ENCODE measurements around the gene IGDCC3.

Gene IGDCC3

DNA sequence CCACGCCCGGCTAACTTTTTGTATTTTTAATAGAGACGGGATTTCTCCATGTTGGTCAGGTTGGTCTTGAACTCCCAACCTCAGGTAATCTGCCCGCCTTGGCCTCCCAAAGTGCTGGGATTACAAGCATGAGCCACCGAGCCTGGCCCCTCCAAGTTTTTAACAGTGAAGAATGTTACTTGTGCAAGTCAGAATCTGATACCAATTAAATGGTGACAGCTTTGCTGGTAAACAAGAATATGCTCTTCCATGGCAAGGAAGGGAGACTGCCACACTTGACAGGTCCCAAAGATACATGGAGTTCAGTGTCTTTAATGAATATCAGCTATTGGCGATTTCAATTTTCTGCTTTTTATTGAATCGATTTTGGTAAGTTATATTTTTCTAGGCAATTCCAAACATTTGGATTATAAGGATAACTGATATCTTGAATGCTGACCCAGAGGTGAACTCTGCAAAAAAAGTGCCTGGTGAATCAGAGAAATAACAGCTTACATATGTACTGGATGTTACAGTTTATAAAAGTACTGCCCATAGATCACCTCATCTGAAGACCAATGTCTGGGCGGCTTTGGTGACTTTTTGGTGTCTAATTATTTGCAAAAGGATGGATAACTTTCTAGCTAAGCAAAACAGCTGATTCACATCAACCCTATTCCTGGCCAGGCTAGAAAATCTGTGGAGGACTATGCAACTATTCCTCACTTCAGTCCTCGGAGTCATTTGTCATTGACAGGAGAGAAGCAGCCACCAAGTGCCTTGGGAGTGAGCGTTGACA, 92.3 kb downstream of the IGDCC3 start:
- no peak for DNase-seq

DNA sequence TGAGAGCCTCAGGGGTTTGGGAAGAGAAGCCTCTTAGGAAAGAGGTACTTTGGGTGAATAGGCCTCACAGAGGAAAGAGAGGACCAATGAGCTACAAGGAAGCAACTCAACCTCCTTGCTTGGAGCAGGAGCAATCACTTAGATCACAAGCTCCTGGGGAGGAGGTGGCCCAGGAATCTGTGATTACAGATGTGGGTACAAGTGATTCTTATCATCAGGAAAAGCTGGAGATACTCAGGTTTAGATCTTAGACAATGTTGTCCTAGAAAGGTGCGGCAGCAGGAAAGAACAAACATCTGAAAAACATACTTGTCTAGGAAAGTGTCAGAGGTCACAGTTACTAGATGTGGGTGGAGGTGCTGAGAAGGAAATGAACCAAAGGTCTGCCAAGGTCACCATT, 99.3 kb downstream of the IGDCC3 start:
- no peak for DNase-seq
